Measurements from ENCODE around the gene SMOC2.
"Not testable (repeated sequence)": the region's sequence is repeated elsewhere in the genome, so short reads cannot be mapped to it uniquely, and the experiment has no call there.

The SMOC2 gene

GRCh38 chr6:168692193-168692914 lies 251.4 kb downstream of the SMOC2 start:
- DNase-seq: no peak

- DNase-seq: not testable (repeated sequence)
Observed at GRCh38 chr6:168692915-168693257, 251.9 kb downstream of the SMOC2 start.

GRCh38 chr6:168694797-168695196 lies 253.8 kb downstream of the SMOC2 start:
- not testable (repeated sequence) for DNase-seq

- no peak for DNase-seq
Observed at GRCh38 chr6:168695701-168696100, 254.7 kb downstream of the SMOC2 start.

- no peak for DNase-seq
Observed at GRCh38 chr6:168698923-168699322, 257.9 kb downstream of the SMOC2 start.

GRCh38 chr6:168699631-168700295 lies 258.8 kb downstream of the SMOC2 start:
- DNase-seq: no peak

- DNase-seq: no peak
Observed at GRCh38 chr6:168700880-168701279, 259.9 kb downstream of the SMOC2 start.

GRCh38 chr6:168703990-168704389 lies 263.0 kb downstream of the SMOC2 start:
- DNase-seq: no peak

- DNase-seq: no peak
Observed at GRCh38 chr6:168704678-168705077, 263.7 kb downstream of the SMOC2 start.

- DNase-seq: not testable (repeated sequence)
Observed at GRCh38 chr6:168705271-168705670, 264.3 kb downstream of the SMOC2 start.

- no peak for DNase-seq
Observed at GRCh38 chr6:168706471-168707177, 265.6 kb downstream of the SMOC2 start.

GRCh38 chr6:168708526-168708925 lies 267.5 kb downstream of the SMOC2 start:
- no peak for DNase-seq

- DNase-seq: no peak
Observed at GRCh38 chr6:168708984-168709383, 268.0 kb downstream of the SMOC2 start.

- no peak for DNase-seq
Observed at GRCh38 chr6:168709390-168709789, 268.4 kb downstream of the SMOC2 start.

GRCh38 chr6:168709991-168710390 lies 269.0 kb downstream of the SMOC2 start:
- no peak for DNase-seq

- DNase-seq: no peak
Observed at GRCh38 chr6:168711049-168711640, 270.2 kb downstream of the SMOC2 start.

GRCh38 chr6:168711666-168712300 lies 270.8 kb downstream of the SMOC2 start:
- DNase-seq: no peak

GRCh38 chr6:168712993-168713392 lies 272.0 kb downstream of the SMOC2 start:
- no peak for DNase-seq

- DNase-seq: no peak
Observed at GRCh38 chr6:168713839-168714238, 272.9 kb downstream of the SMOC2 start.

- DNase-seq: no peak
Observed at GRCh38 chr6:168714547-168715260, 273.7 kb downstream of the SMOC2 start.

- DNase-seq: no peak
Observed at GRCh38 chr6:168715643-168716481, 274.9 kb downstream of the SMOC2 start.
